Neural cell (in vitro differentiated cells): Measurements from ENCODE around the gene PAIP2.

Experiments
- CTCF ChIP-seq: fragments of 450-650 bp; IDR thresholded peaks from 2 replicates; pipeline ENCODE4 v1.5.1; 2014; ENCODE audit warnings: antibody characterized with exemption, mild to moderate bottlenecking, moderate library complexity; ENCODE audit not compliant: poor library complexity, severe bottlenecking
- REST ChIP-seq: IDR thresholded peaks from 2 replicates; pipeline ENCODE4 v1.6.1; 2012; ENCODE audit warnings: borderline replicate concordance

- TF ChIP-seq REST (no peak), CTCF (no peak)
These were observed 66.5 kb downstream of the PAIP2 start for GRCh38 chr5:139408191-139408590.
